ENCODE measurements around the gene MYRF.
A peak's percentile ranks its signal among the peaks of the same experiment; 100 is the strongest.

Gene MYRF

DNA sequence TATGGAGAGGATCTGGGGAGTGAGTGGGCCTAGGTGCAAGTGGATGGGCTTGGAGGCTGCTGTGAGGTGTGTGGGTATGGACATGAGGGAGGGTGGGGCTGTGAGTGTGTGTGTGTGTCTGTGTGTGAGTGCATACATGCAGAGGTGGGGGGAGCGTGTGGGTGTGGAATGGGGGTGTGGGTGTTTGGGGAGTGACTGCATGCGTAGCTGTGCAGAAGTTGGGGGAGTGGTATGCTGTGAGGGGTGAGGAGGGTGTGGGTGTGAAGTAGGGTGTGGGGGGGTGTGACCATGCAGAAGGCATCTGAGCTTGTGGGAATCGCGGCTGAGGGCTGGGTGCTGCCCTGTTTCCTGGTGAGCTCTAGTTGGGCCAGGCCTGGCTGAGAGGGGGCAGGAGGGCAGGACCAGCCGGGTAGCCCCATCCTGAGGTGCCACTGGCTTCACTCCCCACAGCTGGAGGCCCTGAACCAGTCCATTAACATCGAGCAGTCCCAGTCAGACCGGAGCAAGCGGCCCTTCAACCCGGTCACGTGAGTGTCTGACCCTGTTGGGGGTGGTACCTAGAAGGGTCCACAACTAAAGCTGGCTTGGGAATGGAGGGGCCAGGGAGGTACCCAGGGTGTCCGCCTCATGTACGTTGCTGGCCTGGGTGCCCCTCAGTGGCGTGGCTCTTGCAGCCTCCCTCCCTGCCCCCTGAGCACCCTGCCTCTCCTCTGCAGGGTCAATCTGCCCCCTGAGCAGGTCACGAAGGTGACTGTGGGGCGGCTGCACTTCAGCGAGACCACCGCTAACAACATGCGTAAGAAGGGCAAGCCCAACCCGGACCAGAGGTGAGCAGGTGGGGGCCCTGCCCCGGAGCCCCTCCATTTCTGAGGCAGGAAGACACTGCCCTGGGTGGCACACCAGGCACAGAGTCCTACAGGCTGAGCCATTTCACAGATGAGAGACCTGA lies 23.4 kb downstream of the MYRF start:
- DNase-seq (ENCODE audit: low read depth, low spot score) = no peak

- DNase-seq (ENCODE audit: low read depth, low spot score) = no peak
Measured at GRCh38 chr11:61776561-61777075, 24.2 kb downstream of the MYRF start.

- DNase-seq (ENCODE audit: low read depth, low spot score) = no peak
Measured at GRCh38 chr11:61777234-61778090, 25.0 kb downstream of the MYRF start.

GRCh38 chr11:61778357-61778886 lies 26.0 kb downstream of the MYRF start:
- DNase-seq (ENCODE audit: low read depth, low spot score) = no peak

DNA sequence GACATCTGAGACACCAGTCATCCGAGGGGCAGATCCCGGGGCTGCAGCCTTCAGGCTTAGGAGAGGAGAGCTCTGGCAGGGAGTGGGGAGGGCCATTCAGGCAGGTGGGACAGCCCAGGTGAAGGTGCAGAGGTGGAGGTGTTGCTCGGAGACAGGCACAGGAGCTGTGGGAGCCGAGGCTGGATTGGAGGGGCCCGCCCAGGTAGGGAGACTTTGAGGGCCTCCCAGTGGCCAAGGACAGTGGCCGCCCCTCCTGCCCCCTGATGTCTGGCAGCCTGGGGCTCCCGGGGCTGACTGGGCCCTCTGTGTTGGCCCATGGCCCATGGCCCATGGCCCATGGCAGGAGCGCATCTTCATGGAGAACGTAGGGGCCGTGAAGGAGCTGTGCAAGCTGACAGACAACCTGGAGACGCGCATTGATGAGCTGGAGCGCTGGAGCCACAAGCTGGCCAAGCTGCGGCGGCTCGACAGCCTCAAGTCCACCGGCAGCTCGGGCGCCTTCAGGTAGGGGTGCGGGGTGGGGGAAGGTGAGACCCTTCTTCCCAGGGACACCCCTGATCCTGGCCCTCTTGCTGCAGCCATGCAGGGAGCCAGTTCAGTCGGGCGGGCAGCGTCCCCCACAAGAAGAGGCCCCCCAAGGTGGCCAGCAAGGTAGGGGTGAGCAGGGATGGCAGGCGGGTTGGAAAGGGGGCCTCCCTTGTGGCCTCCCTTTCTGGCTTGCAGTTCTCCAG lies 26.6 kb downstream of the MYRF start:
- DNase-seq (ENCODE audit: low read depth, low spot score) = no peak

- no peak for DNase-seq (ENCODE audit: low read depth, low spot score)
Measured at GRCh38 chr11:61779666-61780525, 27.5 kb downstream of the MYRF start.

- DNase-seq (ENCODE audit: low read depth, low spot score) = no peak
Measured at GRCh38 chr11:61780581-61781162, 28.2 kb downstream of the MYRF start.

- DNase-seq (ENCODE audit: low read depth, low spot score) = no peak
Measured at GRCh38 chr11:61781585-61781984, 29.1 kb downstream of the MYRF start.

GRCh38 chr11:61782299-61782698 lies 29.9 kb downstream of the MYRF start:
- no peak for DNase-seq (ENCODE audit: low read depth, low spot score)

DNA sequence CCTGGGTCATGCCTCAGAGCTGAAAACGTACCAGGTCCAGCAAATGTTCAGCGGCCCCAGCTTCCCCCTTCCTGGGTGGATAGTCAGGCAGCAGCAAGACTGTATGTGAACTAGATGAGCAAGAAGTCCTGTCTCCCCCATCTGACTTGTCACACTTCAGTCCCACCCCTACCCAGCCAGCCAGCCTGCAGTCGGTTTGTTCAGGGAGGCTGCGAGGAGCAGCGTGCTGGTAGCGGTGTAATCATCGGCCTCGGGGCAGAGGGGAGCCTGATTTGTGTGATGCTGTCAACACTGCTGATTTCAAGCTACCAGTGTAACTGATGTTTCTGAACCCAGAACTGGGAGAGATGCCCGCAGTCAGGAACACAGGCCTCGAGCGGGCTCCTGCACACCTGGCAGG lies 30.4 kb downstream of the MYRF start:
- no peak for DNase-seq (ENCODE audit: low read depth, low spot score)

DNA sequence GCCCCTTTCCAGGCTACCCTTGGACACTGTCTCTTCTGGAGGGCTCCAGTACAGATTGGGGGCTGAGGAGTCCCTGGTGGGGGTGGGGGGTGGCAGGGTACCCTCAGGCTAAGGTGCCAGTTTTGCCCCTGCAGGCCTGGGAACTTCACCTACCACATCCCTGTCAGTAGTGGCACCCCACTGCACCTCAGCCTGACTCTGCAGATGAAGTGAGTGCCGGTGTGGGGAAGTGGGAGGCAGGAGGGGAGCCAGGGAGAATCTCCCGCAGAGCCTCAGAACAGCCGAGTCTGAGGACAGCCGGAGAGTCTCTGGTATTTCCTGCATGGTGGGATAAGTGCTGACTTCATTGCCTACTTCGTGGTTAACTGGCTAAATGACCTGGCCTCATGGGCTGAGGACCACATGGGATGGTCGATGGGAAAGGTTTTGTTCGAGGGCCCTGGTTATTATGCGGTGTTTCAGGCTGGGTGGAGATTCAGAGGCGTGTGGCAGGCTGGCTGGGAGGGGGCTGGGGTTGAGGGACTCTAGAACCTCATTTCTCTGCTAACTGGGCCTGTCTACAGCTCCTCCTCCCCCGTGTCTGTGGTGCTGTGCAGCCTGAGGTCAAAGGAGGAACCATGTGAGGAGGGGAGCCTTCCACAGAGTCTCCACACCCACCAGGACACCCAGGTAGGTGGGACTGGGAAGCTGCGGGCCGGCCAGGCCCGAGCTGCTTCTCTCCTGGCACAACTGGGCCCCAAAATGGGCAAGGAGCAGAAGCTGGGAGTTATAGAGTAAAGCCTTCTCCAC lies 31.5 kb downstream of the MYRF start:
- no peak for DNase-seq (ENCODE audit: low read depth, low spot score)

DNA sequence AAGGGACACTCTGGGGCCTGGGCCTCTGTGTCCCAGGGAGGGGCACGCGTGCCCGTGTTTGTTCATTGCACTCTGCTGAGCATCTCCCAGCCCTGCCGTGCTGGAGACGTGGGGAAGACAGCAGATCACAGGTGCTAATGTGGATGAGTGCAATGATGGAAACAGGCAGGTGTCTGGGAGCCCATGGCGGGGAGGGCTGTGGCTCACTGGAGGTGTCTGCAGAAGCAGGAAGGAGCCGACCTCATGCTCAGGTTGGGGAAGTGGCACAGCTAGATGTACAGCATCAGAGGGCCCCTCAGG lies 32.0 kb downstream of the MYRF start:
- DNase-seq (ENCODE audit: low read depth, low spot score) = no peak

GRCh38 chr11:61785837-61786402 lies 33.5 kb downstream of the MYRF start:
- DNase-seq (ENCODE audit: low read depth, low spot score) = no peak

DNA sequence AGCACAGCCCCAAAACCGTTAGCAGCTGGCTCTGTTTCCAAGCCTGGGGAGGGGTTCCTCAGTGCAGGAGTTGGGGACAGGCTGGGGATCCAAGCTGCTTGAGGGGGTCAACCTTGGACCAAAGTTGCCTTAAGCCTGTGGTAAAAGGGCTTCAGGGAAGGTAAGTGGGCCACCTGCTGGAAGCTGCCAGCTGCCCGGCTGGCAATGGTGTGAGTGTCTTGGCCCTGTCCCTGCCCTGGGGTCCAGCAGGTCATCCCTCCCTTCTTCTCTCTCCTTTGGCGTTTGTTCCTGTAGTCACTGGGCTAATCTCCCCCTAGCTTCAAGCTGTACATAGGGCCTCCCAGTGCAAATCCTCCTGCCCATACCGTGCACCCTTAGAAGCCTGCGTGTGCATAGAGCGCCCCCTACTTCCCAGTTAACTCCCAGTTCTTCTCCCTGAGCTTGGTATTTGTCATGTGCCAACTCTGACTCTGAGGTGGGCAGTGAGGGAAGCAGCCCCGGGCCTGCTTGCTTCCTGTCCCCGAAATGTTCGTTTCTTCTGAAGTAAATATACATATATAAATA lies 35.6 kb downstream of the MYRF start:
- no peak for DNase-seq (ENCODE audit: low read depth, low spot score)

DNA sequence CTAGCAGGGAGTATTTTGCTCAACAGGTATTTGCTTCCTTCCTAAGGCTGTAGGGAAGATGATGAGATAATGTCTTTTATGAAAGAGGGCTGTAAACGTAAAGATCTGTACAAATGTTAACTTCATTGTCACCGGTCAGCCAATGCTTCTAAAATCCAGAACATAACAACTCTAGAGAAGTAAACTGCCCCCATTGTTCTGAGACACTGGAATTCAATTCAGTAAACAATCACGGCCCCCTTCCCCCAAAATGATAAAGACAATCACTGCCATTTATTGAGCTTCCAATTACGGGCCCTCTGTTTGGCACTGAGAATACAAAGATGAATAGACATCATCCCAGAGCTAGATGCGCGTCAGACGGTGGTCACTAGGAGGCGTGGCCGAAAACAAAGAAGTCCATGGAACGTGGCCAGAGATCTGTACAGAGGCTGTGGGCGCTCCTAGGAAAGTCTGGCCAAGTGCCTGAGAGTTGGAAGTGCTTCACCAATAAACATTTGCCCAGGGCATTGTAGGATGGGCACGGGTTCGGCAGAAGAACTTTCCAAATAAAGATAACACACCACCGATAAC lies 39.4 kb downstream of the MYRF start:
- DNase-seq (ENCODE audit: low read depth, low spot score) = peak; percentile 71

DNA sequence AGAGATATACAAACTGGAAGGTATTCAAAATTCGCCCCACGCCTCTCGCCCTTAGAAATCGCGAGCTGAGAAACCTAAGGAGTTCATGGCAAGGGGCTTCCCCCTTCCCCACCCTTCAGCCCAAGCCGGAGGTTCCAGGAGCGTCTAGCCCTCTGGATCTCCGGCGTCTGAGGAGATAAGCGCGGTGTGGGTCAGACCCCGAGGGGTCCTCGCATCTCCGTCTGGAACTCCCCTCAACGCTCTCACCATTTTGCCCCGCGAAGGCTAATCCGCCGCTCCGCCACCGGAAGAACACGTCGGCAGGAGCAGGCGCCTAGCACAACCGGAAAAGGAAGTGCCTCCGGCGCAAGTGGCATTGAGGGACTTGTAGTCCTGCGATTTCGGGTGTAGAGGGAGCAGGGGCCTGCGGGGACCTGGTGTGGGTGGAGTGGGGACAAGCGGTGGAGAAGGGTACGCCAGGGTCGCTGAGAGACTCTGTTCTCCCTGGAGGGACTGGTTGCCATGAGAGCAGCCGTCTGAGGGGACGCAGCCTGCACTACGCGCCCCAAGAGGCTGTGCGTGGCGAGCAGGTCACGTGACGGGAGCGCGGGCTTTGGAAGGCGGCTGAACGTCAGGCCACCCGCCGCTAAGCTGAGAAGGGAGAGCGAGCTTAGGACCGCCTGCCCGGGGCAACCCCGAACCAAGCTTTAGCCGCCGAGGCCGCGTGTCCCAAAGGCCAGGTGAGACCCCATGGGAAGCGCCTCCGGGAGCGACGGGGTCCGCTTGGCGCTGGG lies 40.1 kb downstream of the MYRF start, which contains the start of the genes FEN1 and TMEM258:
TSS of gene FEN1 (plus strand) at position 602 of the 773 bp plus-strand sequence. CDS start 2,451 bp downstream, outside the sequence.
TSS of gene TMEM258 (minus strand) at position 290 of the 773 bp plus-strand sequence. CDS start at position 249, 41 bp downstream.
- DNase-seq (ENCODE audit: low read depth, low spot score) = peak; percentile 90

GRCh38 chr11:61793083-61793828 lies 40.8 kb downstream of the MYRF start:
- no peak for DNase-seq (ENCODE audit: low read depth, low spot score)
